DMS153 treated with DMSO at 0.1 percent for 48 hours (cell line): ENCODE results near the gene SDC4.
A peak's percentile ranks its signal among the peaks of the same experiment; 100 is the strongest.

ENCODE experiments used
- DNase-seq: peaks from one replicate; lab custom pipeline; 2025; ENCODE audit not compliant: unreplicated experiment; lab: John Stamatoyannopoulos, UW

The SDC4 gene

GRCh38 chr20:45301824-45302271 lies 46.4 kb downstream of the SDC4 start:
- no peak for DNase-seq

GRCh38 chr20:45300961-45301360 lies 47.3 kb downstream of the SDC4 start:
- no peak for DNase-seq

GRCh38 chr20:45299786-45300185 lies 48.4 kb downstream of the SDC4 start:
- no peak for DNase-seq

- DNase-seq, result no peak
Observed at GRCh38 chr20:45297786-45298497, 50.3 kb downstream of the SDC4 start.

GRCh38 chr20:45294659-45295058 lies 53.6 kb downstream of the SDC4 start:
- no peak for DNase-seq

GRCh38 chr20:45294003-45294368 lies 54.2 kb downstream of the SDC4 start:
- DNase-seq, result no peak

- DNase-seq, result peak; percentile 70
Observed at GRCh38 chr20:45293041-45294002, 54.9 kb downstream of the SDC4 start.

GRCh38 chr20:45292343-45292742 lies 55.9 kb downstream of the SDC4 start:
- DNase-seq, result no peak

- DNase-seq, result no peak
Observed at GRCh38 chr20:45291526-45291925, 56.7 kb downstream of the SDC4 start.

- DNase-seq, result peak; percentile 63
Observed at GRCh38 chr20:45290677-45291355, 57.4 kb downstream of the SDC4 start.

GRCh38 chr20:45289942-45290676 lies 58.1 kb downstream of the SDC4 start:
- DNase-seq, result no peak

- DNase-seq, result no peak
Observed at GRCh38 chr20:45288860-45289259, 59.4 kb downstream of the SDC4 start.

GRCh38 chr20:45288376-45288775 lies 59.8 kb downstream of the SDC4 start:
- no peak for DNase-seq

GRCh38 chr20:45283551-45284057 lies 64.6 kb downstream of the SDC4 start:
- DNase-seq, result no peak

- DNase-seq, result no peak
Observed at GRCh38 chr20:45282700-45283550, 65.3 kb downstream of the SDC4 start.

GRCh38 chr20:45279992-45280391 lies 68.2 kb downstream of the SDC4 start:
- DNase-seq, result no peak

GRCh38 chr20:45275338-45275737 lies 72.9 kb downstream of the SDC4 start:
- DNase-seq, result no peak
